ENCODE results near the gene DDX23. TPM values are rescaled to one million over a fixed set of nuclear protein-coding genes. Genes with fewer than 3 reads are reported as not detected.

DDX23 gene
- polyA plus RNA-seq, 3 donors: 33.2 to 42.7 (median 33.4) TPM

DNA sequence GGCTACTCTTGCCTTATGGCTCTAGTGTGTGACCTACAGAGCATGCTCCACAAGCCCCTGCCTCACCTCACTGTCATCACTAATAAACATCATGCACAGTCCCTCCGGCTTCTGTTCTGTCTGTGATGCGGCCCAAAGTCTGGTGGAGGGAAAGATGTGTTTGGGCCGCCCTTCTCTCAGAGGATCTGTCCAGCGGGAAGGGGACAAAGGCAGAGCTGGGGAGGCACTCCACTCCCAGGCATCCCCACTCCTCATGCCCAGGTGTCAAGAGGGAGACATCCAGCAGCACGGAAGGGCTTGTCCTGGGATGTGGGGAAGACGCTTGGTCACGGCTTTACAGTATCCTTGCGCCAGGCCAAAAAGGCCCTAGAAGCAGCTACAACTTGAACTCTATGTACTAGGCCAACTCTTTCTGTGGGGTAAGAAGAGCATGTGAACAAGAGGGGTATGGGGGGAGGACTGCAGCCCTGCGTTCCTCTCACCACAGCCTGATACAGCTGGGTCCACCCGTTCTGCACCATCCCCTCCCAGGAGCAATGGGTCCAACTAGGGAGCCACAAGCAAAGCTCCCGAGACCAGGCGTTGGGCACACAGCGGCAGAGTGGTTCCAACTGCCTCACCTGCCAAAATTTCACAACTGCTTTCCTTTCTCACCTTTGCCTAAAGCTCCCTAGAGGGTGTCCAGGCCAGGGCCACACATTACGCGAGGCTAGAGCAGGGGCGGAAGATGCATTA lies 23.0 kb downstream of the DDX23 start:
- WGBS, 3 donors: 88 to 92% (median 89%) methylated on average over 16 of the region's 16 CpGs
- no peak overlapping the region for H3K27ac ChIP-seq (ENCODE audit: low read depth, low read length)

DNA sequence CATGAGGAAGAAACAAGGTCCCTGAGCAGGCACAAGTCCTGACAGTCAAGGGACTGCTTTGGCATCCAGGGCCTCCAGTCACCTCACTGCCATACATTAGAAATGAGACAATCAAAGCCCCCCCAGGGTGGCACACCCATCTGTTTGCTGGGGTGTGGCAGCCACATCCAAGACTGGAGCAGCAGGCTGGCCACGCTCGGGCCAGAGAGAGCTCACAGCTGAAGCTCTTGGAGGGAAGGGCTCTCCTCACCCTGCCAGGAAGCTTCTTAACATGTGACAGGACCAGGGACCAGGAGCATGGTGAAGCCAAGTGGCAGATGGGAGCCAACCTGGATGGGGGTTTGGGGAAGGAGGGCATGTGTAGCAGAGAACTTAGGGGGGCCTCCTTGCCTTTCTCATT lies 23.7 kb downstream of the DDX23 start:
- WGBS, 3 donors: 52 to 80% (median 56%) methylated on average over 2 of the region's 2 CpGs
- no peak overlapping the region for H3K27ac ChIP-seq (ENCODE audit: low read depth, low read length)

DNA sequence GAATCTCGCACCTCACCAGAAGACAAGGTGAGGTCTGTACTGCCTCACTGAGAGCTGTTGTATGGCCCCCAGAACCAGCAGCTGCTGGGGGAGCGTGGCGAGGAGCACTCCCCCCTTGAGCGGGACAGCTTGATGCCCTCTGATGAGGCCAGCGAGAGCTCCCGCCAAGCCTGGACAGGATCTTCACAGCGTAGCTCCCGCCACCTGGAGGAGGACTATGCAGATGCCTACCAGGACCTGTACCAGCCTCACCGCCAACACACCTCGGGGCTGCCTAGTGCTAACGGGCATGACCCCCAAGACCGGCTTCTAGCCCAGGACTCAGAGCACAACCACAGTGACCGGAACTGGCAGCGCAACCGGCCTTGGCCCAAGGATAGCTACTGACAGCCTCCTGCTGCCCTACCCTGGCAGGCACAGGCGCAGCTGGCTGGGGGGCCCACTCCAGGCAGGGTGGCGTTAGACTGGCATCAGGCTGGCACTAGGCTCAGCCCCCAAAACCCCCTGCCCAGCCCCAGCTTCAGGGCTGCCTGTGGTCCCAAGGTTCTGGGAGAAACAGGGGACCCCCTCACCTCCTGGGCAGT lies 24.4 kb downstream of the DDX23 start:
- WGBS, 3 donors: 94 to 96% (median 95%) methylated on average over 17 of the region's 17 CpGs
- no peak overlapping the region for H3K27ac ChIP-seq (ENCODE audit: low read depth, low read length)

DNA sequence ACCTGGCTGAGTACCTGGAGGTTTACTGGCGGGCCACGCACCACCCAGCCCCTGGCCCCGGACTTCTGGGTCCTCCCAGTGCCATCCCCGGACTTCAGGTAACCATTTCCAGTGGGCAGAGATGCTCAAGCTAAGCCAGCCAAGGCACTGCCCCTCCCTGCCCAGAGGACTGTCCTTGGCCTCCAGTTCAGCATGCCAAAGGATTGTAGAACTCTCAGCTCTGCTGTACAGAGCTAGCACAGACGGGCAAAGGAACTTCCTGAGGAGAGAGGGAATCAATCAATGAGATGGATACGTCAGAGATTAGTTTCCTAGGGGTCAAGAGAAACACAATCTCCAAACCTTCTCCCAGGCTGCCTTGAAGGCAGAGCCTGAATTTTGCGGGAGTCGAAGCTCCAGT lies 24.9 kb downstream of the DDX23 start:
- H3K27ac ChIP-seq (ENCODE audit: low read depth, low read length): no peak overlapping the region
- 81 to 89% (median 82%) methylated on average over 8 of the region's 8 CpGs for WGBS, 3 donors

DNA sequence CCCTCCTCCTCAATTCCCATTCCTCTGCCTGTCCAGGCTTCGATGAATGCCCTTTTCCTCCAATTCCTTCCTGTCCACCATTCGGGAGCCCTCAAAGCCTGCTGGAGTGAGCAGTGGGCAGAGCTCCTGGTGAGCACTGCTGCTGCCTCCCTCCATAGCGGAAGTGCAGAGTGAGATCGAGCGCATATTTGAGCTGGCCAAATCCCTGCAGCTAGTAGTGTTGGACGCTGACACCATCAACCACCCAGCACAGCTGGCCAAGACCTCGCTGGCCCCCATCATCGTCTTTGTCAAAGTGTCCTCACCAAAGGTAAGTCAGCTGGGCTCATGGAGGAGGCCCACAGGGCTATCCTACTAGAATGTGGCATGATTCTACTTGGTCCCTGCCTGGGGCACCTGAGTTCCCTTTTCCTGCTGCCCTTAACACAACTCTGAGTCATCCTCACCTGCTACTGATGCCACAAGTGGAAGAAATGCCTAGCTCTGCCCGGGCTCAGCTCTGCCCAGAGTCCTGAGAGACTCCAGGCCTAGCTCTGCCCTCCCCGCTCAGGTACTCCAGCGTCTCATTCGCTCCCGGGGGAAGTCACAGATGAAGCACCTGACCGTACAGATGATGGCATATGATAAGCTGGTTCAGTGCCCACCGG lies 25.6 kb downstream of the DDX23 start:
- H3K27ac ChIP-seq (ENCODE audit: low read depth, low read length): no peak overlapping the region
- 78 to 84% (median 81%) methylated on average over 15 of the region's 15 CpGs for WGBS, 3 donors

DNA sequence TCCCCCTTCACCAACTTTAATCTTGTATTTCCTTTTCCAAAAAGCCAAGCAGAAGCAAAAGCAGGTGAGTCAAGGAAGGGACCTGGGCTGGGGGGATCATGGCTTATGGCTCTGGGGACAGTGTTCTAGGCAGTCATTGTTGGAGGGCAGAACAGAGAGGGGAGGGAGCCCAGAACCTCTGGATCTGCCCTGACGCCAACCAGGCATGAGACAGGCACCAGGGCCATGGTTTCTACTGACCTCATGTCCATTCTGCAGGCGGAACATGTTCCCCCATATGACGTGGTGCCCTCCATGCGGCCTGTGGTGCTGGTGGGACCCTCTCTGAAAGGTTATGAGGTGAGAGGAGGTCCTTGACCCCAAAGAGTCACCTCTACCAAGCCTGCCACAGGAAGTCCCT lies 27.1 kb downstream of the DDX23 start:
- 92 to 96% (median 95%) methylated on average over 4 of the region's 4 CpGs for WGBS, 3 donors

DNA sequence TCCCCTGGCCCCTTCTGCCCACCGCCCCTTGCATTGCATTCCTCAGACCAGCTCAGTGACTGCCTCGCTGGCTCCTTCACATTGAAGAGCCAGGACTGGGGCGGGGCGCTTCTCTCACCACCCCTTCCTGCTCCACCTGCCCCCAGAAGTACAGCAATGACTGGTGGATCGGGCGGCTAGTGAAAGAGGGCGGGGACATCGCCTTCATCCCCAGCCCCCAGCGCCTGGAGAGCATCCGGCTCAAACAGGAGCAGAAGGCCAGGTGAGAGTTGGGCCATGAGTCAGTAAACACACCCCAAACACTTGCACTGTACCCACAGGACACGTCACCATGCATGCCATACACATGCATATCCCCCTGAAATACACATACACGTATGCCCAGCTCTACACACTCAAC lies 27.9 kb downstream of the DDX23 start:
- 78 to 82% (median 80%) methylated on average over 12 of the region's 12 CpGs for whole genome bisulfite sequencing, 3 donors
- no peak overlapping the region for H3K27ac ChIP-seq (ENCODE audit: low read depth, low read length)

More for the DNA sequence above, 27.1 kb downstream of the DDX23 start:
- H3K27ac ChIP-seq (ENCODE audit: low read depth, low read length): no peak overlapping the region

DNA sequence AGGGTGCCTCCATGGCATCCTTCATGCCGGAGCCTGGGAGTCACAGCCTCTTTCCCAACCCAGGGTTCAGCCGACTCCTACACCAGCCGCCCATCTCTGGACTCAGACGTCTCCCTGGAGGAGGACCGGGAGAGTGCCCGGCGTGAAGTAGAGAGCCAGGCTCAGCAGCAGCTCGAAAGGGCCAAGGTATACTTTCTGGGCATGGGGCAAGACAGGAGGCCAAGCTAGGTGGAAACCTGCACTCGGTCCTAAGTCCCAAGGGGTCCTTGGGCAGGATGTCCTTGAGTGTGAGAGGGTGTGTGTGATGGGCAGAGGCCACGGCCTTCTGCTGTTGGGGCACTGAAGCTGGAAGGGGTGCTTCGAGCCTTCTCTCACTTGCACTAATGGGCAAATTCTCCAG lies 28.7 kb downstream of the DDX23 start:
- WGBS, 3 donors: 84 to 91% (median 86%) methylated on average over 11 of the region's 11 CpGs
- H3K27ac ChIP-seq (ENCODE audit: low read depth, low read length): no peak overlapping the region

DNA sequence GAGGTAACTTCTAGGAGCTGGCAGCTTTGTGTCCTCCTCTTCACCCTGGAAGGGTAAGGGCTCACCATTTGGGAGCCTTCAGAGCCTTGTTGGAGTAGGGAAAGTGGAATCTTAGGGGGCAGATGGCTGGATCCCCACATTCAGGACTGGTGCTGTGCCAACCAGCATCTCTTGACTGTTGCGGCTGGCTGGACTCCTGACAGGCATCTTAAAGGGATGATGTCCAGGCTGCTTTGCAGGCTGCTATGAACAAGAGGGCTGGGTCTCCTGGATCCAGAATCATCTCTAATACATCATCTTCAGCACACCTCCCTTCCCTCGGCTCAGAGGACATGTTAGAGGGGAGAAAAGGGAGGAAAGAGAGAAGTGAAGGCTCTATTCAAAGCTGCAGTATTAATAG lies 29.3 kb downstream of the DDX23 start:
- WGBS, 3 donors: 61 to 74% (median 64%) methylated on average over 2 of the region's 2 CpGs
- no peak overlapping the region for H3K27ac ChIP-seq (ENCODE audit: low read depth, low read length)

DNA sequence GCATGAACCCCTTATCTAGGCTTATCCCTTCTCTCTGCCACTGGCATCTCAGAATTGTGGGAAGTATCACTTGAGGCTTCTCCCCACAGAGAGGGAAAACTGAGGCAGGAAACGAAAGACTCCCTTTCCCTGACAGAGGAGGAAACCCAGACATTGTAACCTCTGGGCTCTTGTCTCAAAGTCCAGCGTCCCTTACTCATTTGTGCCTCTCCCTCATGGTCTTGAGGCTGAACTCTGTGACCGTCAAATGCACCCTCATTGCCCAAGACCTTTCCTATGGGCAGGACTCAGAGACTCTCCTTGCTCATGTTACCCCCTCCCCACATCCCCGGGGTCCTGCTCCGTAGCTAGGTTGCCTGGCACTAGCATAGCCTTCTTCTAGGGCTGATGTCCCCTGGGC lies 29.8 kb downstream of the DDX23 start:
- WGBS, 3 donors: 81 to 90% (median 85%) methylated on average over 5 of the region's 5 CpGs
- H3K27ac ChIP-seq (ENCODE audit: low read depth, low read length): no peak overlapping the region

DNA sequence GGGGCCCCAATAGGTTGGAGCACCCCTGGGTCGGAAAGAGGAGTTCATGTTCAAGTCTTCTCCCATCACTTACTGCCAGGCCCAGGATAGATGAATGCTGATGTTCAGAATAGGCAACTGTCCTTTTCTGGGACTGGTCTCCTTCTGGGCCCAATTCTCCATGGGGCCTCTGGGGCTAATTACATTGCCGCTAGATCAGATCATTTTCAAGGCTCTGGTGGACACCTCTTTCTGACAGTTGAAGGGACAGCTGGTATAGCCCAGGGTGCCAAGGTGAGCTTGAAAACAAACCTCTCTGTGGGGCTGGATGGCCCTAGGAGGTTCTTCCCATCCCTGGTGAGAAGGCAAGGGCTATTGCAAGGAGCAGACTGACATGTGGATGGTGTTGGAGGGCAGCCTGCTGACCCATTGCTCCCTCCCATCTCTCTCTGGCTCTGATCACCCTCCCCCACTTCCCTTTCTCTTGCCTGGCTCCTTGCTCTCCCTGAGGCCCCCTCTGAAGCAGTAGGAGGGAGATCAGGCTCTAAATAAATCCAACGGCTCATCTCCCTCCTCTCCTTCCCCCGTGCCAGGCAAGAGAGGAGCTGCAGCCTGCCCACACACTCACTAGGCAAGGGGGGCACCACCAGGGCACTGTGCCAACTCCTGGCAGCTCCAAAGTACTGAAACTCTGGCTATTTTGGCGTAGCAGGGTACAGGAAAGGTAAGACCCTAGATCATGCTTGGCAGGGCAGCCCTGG lies 31.8 kb downstream of the DDX23 start:
- WGBS, 3 donors: 71 to 78% (median 74%) methylated on average over 5 of the region's 5 CpGs

DNA sequence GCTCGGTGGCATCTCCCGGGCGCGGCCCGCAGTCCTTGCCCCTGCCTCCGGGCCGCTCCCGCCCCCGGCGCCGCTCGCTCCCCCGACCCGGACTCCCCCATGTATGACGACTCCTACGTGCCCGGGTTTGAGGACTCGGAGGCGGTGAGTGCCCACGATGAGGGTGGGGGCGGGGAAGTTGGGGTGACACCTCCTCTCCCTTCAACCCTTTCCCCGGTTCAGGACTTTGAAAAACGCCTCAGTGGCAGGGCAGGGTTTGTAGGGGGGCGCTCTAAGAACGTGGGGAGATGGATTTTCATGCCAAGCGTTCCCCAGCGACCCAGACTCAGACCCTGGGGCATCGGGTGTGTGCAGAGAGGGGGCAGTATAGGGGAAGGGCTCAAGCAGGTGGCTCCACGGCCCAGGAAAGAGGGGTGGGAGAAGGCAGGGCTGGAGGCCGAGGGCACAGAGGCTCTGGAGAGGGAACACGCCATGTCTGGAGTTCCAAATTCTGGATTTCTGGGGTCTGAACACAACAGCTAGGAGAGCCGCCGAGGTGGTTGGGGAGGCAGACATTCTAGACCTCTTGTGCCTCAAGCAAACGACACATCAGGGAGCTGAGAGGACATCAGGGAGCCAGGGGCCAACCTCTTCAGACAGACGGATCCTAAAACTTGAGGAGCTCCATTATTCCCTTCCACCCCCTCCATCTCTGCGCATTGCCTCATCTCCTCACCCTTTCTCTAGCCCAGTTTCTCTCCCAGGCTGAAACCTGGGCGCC lies 33.0 kb downstream of the DDX23 start:
- WGBS, 3 donors: 20 to 33% (median 21%) methylated on average over 23 to 37 of the region's 37 CpGs

More for the DNA sequence above, 31.8 kb downstream of the DDX23 start:
- no peak overlapping the region for H3K27ac ChIP-seq (ENCODE audit: low read depth, low read length)

DNA sequence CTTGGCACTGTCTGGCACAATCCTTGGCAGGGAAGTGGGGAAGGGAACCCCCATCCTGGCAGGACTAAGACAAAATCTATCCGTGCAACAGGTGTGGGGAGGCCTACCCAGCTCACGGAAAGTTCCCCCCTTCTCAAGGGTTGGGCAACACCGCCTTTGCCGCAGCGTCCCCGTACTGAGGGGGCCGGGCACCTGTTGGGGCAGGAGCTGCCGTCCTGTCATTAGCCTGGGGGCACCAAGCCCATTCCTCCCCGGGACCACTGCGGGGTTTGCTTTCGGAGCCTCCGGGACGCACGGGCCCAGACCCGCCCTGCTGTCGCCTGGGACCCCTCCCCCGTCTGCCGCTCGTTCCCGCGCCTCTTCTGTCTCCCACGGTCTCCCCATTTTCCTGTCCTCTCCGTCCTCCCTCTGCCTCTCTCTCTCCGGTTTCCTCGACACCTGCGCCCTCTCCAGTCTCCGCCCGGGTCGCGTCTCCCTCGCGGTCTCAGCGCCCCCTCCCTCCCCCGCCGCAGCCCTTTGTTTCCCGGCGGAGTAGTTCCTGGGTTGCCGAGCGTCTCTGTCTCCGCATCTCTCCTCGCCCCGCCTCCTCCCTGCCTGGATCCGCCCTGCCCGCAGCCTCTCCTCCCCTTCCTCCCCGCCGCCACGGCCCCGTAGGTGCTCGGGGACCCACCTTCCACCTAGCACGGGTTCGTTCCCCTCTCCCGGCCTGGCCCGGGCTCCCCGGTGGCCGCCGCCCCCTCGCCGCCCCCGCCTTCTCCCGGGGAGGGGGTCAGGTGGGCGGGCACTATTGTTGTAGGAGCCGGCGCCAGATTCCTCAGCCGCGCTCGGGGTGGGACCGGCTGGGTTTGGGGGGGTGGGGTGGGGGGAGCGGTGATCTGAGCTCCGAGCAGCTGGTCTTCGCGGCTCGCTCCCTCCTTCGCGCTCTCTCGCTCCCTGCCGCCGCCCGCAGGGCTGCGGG lies 33.8 kb downstream of the DDX23 start, which contains the start of gene CACNB3:
TSS of gene CACNB3 (plus strand) at position 624 of the 958 bp plus-strand sequence. CDS start 434 bp downstream, outside the sequence.
- 1 to 2% (median 1%) methylated on average over 50 to 79 of the region's 79 CpGs for WGBS, 3 donors
- H3K27ac ChIP-seq (ENCODE audit: low read depth, low read length): no peak within 1 kb of the TSS

More for the DNA sequence above, 33.0 kb downstream of the DDX23 start:
- H3K27ac ChIP-seq (ENCODE audit: low read depth, low read length): no peak overlapping the region

DNA sequence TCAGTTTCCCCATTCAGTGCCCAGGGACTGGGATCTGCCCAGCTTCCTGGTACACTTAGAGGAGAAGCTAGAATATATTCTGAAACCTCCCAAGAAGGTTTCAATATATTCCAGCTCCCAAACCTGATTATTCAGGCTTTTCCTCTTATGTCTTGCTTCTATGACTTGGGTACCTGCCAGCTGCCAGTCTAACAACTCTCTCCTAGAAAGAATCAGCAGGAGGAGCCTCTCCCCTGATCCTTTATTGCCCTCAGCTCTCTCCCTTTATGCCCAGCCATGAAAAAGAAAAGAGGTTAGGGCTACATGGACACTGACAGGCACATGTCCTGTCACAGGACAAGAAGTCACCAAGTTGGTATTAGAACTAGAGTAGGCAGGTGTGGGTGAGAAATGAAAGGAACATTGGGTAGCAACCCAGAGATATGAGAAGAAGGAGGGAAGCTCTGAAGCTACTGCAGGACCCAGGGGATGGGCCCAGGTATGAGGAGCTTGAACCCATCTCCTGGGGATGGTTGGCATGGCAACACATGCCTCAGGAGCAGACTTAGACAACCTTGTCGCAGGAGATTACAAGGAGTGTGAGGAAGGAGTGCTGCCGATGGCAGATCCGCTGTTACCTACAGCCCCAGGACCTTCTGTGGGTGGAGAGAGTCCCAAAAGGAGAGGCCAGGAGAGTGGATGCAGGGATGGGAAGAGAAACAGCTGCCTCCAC lies 35.7 kb downstream of the DDX23 start:
- 92 to 97% (median 93%) methylated on average over 3 of the region's 3 CpGs for WGBS, 3 donors
- H3K27ac ChIP-seq (ENCODE audit: low read depth, low read length): no peak overlapping the region

DNA sequence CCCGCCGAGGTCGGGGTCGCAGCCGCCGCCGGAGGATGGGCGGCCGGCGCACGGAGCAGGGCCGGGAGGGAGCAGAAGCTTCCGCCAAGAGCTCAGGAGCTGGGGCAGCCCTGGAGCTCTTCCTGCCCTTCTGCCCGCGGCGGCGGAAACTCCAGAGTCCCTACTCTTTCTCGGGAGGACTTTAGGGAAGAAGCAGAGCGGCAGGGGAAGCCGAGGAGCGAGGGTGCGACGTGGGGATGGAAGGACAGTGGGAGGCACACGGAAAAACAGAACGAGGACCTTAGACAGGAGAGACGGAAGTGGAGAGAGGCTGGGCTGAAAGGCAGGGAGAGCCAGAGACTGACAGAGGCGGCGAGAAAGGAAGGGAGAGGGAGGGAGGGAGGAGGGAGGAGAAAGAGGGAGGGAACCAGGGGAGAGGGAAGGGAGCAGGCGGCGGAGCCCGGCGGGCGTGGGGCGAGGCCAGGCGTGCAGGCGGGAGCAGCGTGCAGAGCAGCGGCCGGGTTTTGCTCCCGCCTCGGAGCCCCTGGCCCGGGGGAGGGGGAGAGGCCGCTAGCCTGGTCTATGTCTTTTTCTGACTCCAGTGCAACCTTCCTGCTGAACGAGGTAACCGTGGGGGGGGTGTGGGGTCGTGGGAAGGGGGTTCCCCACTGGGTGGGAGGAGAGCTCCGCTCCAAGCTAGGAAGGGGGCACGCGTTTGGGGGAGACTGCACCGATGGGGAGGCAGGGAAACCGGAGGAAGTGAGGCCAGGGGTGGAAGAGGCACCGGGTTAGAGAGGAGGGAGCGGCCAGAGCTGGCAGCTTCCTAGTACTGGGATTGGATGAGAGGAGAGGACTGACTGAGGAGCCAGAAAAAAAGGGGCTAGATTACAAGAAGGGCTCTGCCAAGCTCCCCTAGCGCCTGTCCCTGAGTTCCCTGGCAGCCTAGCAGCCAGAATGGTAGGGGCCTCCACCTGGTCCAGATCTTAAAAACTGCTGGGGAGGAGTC lies 36.5 kb downstream of the DDX23 start:
- no peak overlapping the region for H3K27ac ChIP-seq (ENCODE audit: low read depth, low read length)
- 1 to 2% (median 1%) methylated on average over 42 to 54 of the region's 54 CpGs for WGBS, 3 donors

Data from adipose tissue (tissue), 3 donors.